Smooth muscle cell (in vitro differentiated cells): ENCODE data around the gene ZC3H12A. TPM values are rescaled to one million over a fixed set of nuclear protein-coding genes. Genes with fewer than 3 reads are reported as not detected.

Source experiments
- DNase-seq: peaks from one replicate; lab custom pipeline; 2025; ENCODE audit not compliant: unreplicated experiment; lab: John Stamatoyannopoulos, UW
- H2AFZ ChIP-seq: fragments of 200-600 bp; sonication (generic); 2 replicates; pipeline ENCODE4 v1.6.0; 2016; ENCODE audit warnings: antibody characterized with exemption, low read depth, mild to moderate bottlenecking
- H3F3A ChIP-seq: fragments of 200-600 bp; sonication (generic); 2 replicates; pipeline ENCODE4 v1.6.0; 2017; ENCODE audit warnings: antibody characterized with exemption, low read depth
- H3K27ac ChIP-seq: fragments of 200-600 bp; sonication (generic); 2 replicates; pipeline ENCODE4 v1.5.1; 2016; ENCODE audit warnings: low read depth, mild to moderate bottlenecking
- H3K27me3 ChIP-seq: fragments of 200-600 bp; sonication (generic); 2 replicates; pipeline ENCODE4 v1.6.1; 2016; ENCODE audit warnings: low read depth, mild to moderate bottlenecking
- H3K36me3 ChIP-seq: fragments of 200-600 bp; sonication (generic); 2 replicates; pipeline ENCODE4 v1.5.1; 2016; ENCODE audit warnings: low read depth
- H3K4me1 ChIP-seq: fragments of 200-600 bp; sonication (generic); 2 replicates; pipeline ENCODE4 v1.5.1; 2016; ENCODE audit warnings: low read depth
- H3K4me2 ChIP-seq: fragments of 200-600 bp; sonication (generic); 2 replicates; pipeline ENCODE4 v1.6.0; 2016; ENCODE audit warnings: mild to moderate bottlenecking
- H3K4me3 ChIP-seq: fragments of 200-600 bp; sonication (generic); 2 replicates; pipeline ENCODE4 v1.5.1; 2016; ENCODE audit warnings: mild to moderate bottlenecking
- H3K79me2 ChIP-seq: fragments of 200-600 bp; sonication (generic); 2 replicates; pipeline ENCODE4 v1.6.0; 2016; ENCODE audit warnings: low read depth, mild to moderate bottlenecking
- H3K9ac ChIP-seq: fragments of 200-600 bp; sonication (generic); 2 replicates; pipeline ENCODE4 v1.6.0; 2016; ENCODE audit warnings: low read depth
- H3K9me3 ChIP-seq: fragments of 200-600 bp; sonication (generic); replicated peaks from 2 replicates; pipeline ENCODE4 v1.5.1; 2016; ENCODE audit warnings: low read depth
- H4K20me1 ChIP-seq: fragments of 200-600 bp; sonication (generic); 2 replicates; pipeline ENCODE4 v1.6.0; 2016; ENCODE audit warnings: low read depth
- CTCF ChIP-seq: fragments of 200-600 bp; sonication (generic); IDR thresholded peaks from 2 replicates; pipeline ENCODE4 v1.5.1; 2017; ENCODE audit warnings: borderline replicate concordance, mild to moderate bottlenecking, antibody characterized with exemption; ENCODE audit not compliant: insufficient read depth, poor library complexity, severe bottlenecking
- WGBS: methylation state at CpG from one replicate; pipeline ENCODE4 v1.1.7; 2016; ENCODE audit warnings: low lambda C conversion rate; 5-methylcytosine and 5-hydroxymethylcytosine counted together
- polyA plus RNA-seq: library from polyadenylated mRNA; unstranded; fragments of >200 nt; fragmentation: Nextera tagmentation; extraction: Ambion mirVana; gene quantifications from 2 replicates; pipeline ENCODE4 v1.2.1, GENCODE V29; 2016
- total RNA-seq: library from RNA; depleted of rRNA; stranded (reverse); fragments of >200 nt; gene quantifications from 2 replicates; pipeline ENCODE4 v1.2.3, GENCODE V29; 2014

ZC3H12A gene
- total and polyA plus RNA-seq, 2 experiments from 2014 or later, result 13.2 to 29.6 TPM

GRCh38 chr1:37456614-37457013, 17.8 kb upstream of the ZC3H12A start:
- H3K4me2 ChIP-seq, result no peak overlapping the region
- no peak overlapping the region for H3K4me3 ChIP-seq
- H3K27ac ChIP-seq, result no peak overlapping the region
- H3F3A ChIP-seq, result no peaks in the 10 kb centered on the region
- H3K9me3 ChIP-seq, result no peaks in the 10 kb centered on the region
- H3K36me3 ChIP-seq, result no peaks in the 10 kb centered on the region
- H3K79me2 ChIP-seq, result no peaks in the 10 kb centered on the region
- no peaks in the 10 kb centered on the region for H3K4me1 ChIP-seq
- H3K9ac ChIP-seq, result no peak overlapping the region
- TF ChIP-seq CTCF, result no peak
- H4K20me1 ChIP-seq, result no peaks in the 10 kb centered on the region
- DNase-seq, result no peak
- H2AFZ ChIP-seq, result no peak overlapping the region
- H3K27me3 ChIP-seq, result no peaks in the 10 kb centered on the region

GRCh38 chr1:37458551-37458950, 15.8 kb upstream of the ZC3H12A start:
- Histone ChIP-seq H3K36me3 (no peaks in the 10 kb centered on the region), H3K4me3 (no peak overlapping the region), H3K27me3 (no peaks in the 10 kb centered on the region), H3F3A (no peaks in the 10 kb centered on the region), H3K9me3 (no peaks in the 10 kb centered on the region), H3K4me1 (no peaks in the 10 kb centered on the region), H3K4me2 (no peak overlapping the region), H4K20me1 (no peaks in the 10 kb centered on the region), H3K79me2 (no peaks in the 10 kb centered on the region), H3K27ac (no peak overlapping the region), H3K9ac (no peak overlapping the region), H2AFZ (no peak overlapping the region)
- WGBS, result 83% methylated on average over 3 of the region's 3 CpGs
- no peak for DNase-seq
- no peak for TF ChIP-seq CTCF

GRCh38 chr1:37461698-37462436, 12.5 kb upstream of the ZC3H12A start:
- H3K4me2 ChIP-seq, result no peak overlapping the region
- H3K9ac ChIP-seq, result no peak overlapping the region
- no peak for TF ChIP-seq CTCF
- no peaks in the 10 kb centered on the region for H3K4me1 ChIP-seq
- no peaks in the 10 kb centered on the region for H3K79me2 ChIP-seq
- no peaks in the 10 kb centered on the region for H3F3A ChIP-seq
- no peaks in the 10 kb centered on the region for H4K20me1 ChIP-seq
- WGBS, result 92% methylated on average over 9 of the region's 9 CpGs
- no peaks in the 10 kb centered on the region for H3K9me3 ChIP-seq
- H3K4me3 ChIP-seq, result no peak overlapping the region
- no peak for DNase-seq
- H3K36me3 ChIP-seq, result no peaks in the 10 kb centered on the region
- H3K27me3 ChIP-seq, result no peaks in the 10 kb centered on the region
- no peak overlapping the region for H3K27ac ChIP-seq
- H2AFZ ChIP-seq, result no peak overlapping the region

GRCh38 chr1:37464443-37464842, 9.9 kb upstream of the ZC3H12A start:
- Histone ChIP-seq H3K4me1 (no peaks in the 10 kb centered on the region), H3K27ac (no peak overlapping the region), H3K4me2 (no peak overlapping the region), H4K20me1 (no peaks in the 10 kb centered on the region), H3K27me3 (no peaks in the 10 kb centered on the region), H3K79me2 (no peaks in the 10 kb centered on the region), H3K36me3 (no peaks in the 10 kb centered on the region), H3F3A (no peaks in the 10 kb centered on the region), H2AFZ (no peak overlapping the region), H3K4me3 (no peak overlapping the region), H3K9ac (no peak overlapping the region), H3K9me3 (no peaks in the 10 kb centered on the region)
- 81% methylated on average over 2 of the region's 2 CpGs for whole genome bisulfite sequencing
- no peak for TF ChIP-seq CTCF
- no peak for DNase-seq
